ENCODE results near the gene NKD2. TPM values are rescaled to one million over a fixed set of nuclear protein-coding genes. Genes with fewer than 3 reads are reported as not detected.

The NKD2 gene
- total and polyA plus RNA-seq, 2 of the 4 experiments (the other 2 are of a cell fraction): not detected

DNA sequence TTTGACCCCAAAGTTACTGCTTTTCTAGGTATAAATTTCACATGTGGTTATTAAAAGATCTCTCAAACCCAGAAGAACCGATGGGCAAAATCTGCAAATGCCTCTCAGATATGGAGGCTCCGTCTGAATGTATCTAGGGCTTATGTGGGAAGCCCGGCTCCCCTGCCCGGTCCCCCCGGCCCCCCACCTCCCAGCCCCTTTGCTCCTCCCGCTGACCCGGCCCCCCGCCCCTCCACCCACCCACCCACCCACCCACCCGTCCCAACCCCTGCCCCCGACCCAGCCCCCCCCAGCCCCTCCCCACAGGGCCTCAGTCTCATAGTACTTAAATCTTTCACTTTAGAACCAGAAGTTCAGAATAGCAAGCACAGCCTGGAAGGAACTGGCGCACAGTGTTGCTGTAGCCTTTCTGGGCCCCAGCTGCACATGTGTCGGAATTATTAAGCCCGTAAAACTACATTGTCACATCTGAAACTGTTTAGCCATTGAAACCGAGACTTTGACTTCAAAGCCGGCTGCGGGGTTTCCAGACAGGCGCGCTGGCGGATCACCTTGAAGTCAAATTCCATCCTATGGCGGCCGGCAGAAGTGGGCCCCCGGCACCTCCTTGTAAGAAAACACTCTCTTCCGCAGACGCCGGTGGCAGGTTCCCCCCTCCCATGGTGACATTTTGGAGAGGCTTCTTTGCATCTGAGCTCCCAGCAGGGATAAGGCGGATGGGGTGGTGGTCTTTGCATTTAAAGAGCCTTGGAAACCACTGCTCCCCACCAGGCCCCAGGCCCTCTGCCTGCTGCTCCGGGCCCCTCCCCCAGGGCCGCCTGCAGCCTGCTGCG, 12.8 kb downstream of the NKD2 start:
- Histone ChIP-seq H3K27me3 (ENCODE audit: control insufficient read depth, insufficient read depth, low read length) (peaks cover 17% of the 10 kb centered on the region; the same call in 1 of the 2 replicates), H4K5ac (ENCODE audit: low read depth, low read length) (no peak overlapping the region), H3K79me1 (ENCODE audit: low read depth in 1 of 2, low read length in 2 of 2) (no peaks in the 10 kb centered on the region), H3K9ac (ENCODE audit: low read depth, low read length) (no peak overlapping the region), H4K20me1 (ENCODE audit: insufficient read depth, low read length) (no peaks in the 10 kb centered on the region), H2AFZ (replicated peaks; ENCODE audit: low read length, poor library complexity) (no peak overlapping the region), H3K14ac (replicated peaks; ENCODE audit: low read depth, low read length) (no peak overlapping the region), H3K36me3 (ENCODE audit: control insufficient read depth, insufficient read depth, low read length) (no peaks in the 10 kb centered on the region), H3K4me3 (ENCODE audit: insufficient read depth, low read depth, low read length) (no peak overlapping the region), H4K91ac (ENCODE audit: insufficient read depth, low read depth, low read length) (no peak overlapping the region), H3K4me1 (ENCODE audit: control insufficient read depth, insufficient read depth, low read length) (no peaks in the 10 kb centered on the region), H3K9me1 (ENCODE audit: insufficient read depth, low read length) (no peaks in the 10 kb centered on the region), H2BK5ac (ENCODE audit: low read depth, low read length, poor library complexity, severe bottlenecking) (no peak overlapping the region), H2BK120ac (ENCODE audit: low read depth, low read length) (no peak overlapping the region), H3K4me2 (ENCODE audit: low read depth, low read length) (no peak overlapping the region), H3K4ac (ENCODE audit: low read depth, low read length) (no peak overlapping the region), H3K27ac (ENCODE audit: insufficient read depth, low read length) (no peak overlapping the region), H3K23ac (ENCODE audit: low read depth, low read length) (no peak overlapping the region), H3K56ac (ENCODE audit: extremely low read depth, insufficient read depth, low read length) (no peak overlapping the region), H3K18ac (ENCODE audit: low read depth, low read length) (no peak overlapping the region), H2BK15ac (ENCODE audit: low read depth, low read length) (no peak overlapping the region), H4K8ac (ENCODE audit: low read depth in 2 of 2, low read length in 2 of 2) (no peak overlapping the region), H2AK5ac (ENCODE audit: low read depth, low read length) (no peak overlapping the region), H2AK9ac (replicated peaks; ENCODE audit: low read depth, low read length, poor library complexity) (no peak overlapping the region), H3K9me3 (ENCODE audit: control insufficient read depth, insufficient read depth, low read length) (no peaks in the 10 kb centered on the region), H2BK20ac (ENCODE audit: low read depth, low read length) (no peak overlapping the region)
- ChIA-PET CTCF (interaction anchor here (0.6 kb wide), 1 partner anchor 599 kb away, joined by 3 read pairs; no protein-coding TSS in a partner anchor), POLR2A (ENCODE audit: unreplicated experiment) (no interaction called here)
- 46% methylated on average over 7 of the region's 29 CpGs; no CpG with 5 or more reads in 1 of the 2 experiments for WGBS, 2 experiments (ENCODE audit: extremely low coverage in 2 of 2, insufficient read length in 1 of 2)
- no peak for ATAC-seq (ENCODE audit: low read depth)
- BruUV-seq (replicated peaks): no TSS peak
- no peak for DNase-seq
- TF ChIP-seq FOS (IDR thresholded peaks at IDR 0.05; ENCODE audit: low read depth, low read length) (no peak), CEBPB (IDR thresholded peaks at IDR 0.05; ENCODE audit: low read depth, low read length) (no peak), MXI1 (IDR thresholded peaks at IDR 0.05; ENCODE audit: borderline replicate concordance, low read depth, low read length) (no peak), MAZ (IDR thresholded peaks at IDR 0.05; ENCODE audit: borderline replicate concordance, low read depth, low read length) (no peak), POLR2A (IDR thresholded peaks at IDR 0.05; ENCODE audit: low read depth, low read length) (no peak), NFE2L2 (IDR thresholded peaks at IDR 0.05; ENCODE audit: low read depth, low read length) (no peak), RAD21 (IDR thresholded peaks at IDR 0.05; ENCODE audit: low read length) (no peak), CHD1 (IDR thresholded peaks at IDR 0.05; ENCODE audit: low read depth, low read length) (no peak)
- TF ChIP-seq, protein P1, sequence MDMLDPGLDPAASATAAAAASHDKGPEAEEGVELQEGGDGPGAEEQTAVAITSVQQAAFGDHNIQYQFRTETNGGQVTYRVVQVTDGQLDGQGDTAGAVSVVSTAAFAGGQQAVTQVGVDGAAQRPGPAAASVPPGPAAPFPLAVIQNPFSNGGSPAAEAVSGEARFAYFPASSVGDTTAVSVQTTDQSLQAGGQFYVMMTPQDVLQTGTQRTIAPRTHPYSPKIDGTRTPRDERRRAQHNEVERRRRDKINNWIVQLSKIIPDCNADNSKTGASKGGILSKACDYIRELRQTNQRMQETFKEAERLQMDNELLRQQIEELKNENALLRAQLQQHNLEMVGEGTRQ (IDR thresholded peaks at IDR 0.05; ENCODE audit: low read depth, low read length): no peak
- TF ChIP-seq, protein P2, sequence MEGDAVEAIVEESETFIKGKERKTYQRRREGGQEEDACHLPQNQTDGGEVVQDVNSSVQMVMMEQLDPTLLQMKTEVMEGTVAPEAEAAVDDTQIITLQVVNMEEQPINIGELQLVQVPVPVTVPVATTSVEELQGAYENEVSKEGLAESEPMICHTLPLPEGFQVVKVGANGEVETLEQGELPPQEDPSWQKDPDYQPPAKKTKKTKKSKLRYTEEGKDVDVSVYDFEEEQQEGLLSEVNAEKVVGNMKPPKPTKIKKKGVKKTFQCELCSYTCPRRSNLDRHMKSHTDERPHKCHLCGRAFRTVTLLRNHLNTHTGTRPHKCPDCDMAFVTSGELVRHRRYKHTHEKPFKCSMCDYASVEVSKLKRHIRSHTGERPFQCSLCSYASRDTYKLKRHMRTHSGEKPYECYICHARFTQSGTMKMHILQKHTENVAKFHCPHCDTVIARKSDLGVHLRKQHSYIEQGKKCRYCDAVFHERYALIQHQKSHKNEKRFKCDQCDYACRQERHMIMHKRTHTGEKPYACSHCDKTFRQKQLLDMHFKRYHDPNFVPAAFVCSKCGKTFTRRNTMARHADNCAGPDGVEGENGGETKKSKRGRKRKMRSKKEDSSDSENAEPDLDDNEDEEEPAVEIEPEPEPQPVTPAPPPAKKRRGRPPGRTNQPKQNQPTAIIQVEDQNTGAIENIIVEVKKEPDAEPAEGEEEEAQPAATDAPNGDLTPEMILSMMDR (conservative IDR thresholded peaks at IDR 0.05; ENCODE audit: low read depth, low read length): no peak
- TF ChIP-seq, protein P3, sequence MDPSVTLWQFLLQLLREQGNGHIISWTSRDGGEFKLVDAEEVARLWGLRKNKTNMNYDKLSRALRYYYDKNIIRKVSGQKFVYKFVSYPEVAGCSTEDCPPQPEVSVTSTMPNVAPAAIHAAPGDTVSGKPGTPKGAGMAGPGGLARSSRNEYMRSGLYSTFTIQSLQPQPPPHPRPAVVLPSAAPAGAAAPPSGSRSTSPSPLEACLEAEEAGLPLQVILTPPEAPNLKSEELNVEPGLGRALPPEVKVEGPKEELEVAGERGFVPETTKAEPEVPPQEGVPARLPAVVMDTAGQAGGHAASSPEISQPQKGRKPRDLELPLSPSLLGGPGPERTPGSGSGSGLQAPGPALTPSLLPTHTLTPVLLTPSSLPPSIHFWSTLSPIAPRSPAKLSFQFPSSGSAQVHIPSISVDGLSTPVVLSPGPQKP (IDR thresholded peaks at IDR 0.05; ENCODE audit: borderline replicate concordance, low read depth, low read length): no peak
- in situ Hi-C loops (cut with MboI; ENCODE audit: low sequenced_read_pairs): no loop called here
- dilution Hi-C loops (cut with HindIII; ENCODE audit: low sequenced_read_pairs, unreplicated experiment): no loop called here
- intact Hi-C loops (cut with micrococcal nuclease): no loop called here

Data from IMR-90 (cell line).